Ammon's horn (tissue), 1 donor: ENCODE results near the gene GABPA.

Source experiments
- DNase-seq: peaks from one replicate; pipeline ENCODE4 v3.0.0-alpha.2; 2016; ENCODE audit warnings: low spot score

Gene GABPA

GRCh38 chr21:25809013-25809412, 74.2 kb downstream of the GABPA start:
- DNase-seq = no peak

GRCh38 chr21:25811186-25811585, 76.4 kb downstream of the GABPA start:
- DNase-seq = no peak

- DNase-seq = no peak
These were observed 79.1 kb downstream of the GABPA start for GRCh38 chr21:25813917-25814316.

GRCh38 chr21:25818121-25818520, 83.3 kb downstream of the GABPA start:
- no peak for DNase-seq

- DNase-seq = no peak
These were observed 83.8 kb downstream of the GABPA start for GRCh38 chr21:25818551-25818950.
